H9 (cell line): ENCODE measurements around the gene FBXL15. TPM values are rescaled to one million over a fixed set of nuclear protein-coding genes. Genes with fewer than 3 reads are reported as not detected.

Experiments used
- DNase-seq: peaks from one replicate; pipeline ENCODE4 v3.0.0-alpha.2; 2017
- H2AFZ ChIP-seq: one replicate; pipeline ENCODE4 v1.6.1; 2013; ENCODE audit warnings: mild to moderate bottlenecking, low read length, control low read depth, moderate library complexity
- H2AK5ac ChIP-seq: 2 replicates; pipeline ENCODE4 v1.6.1; 2013; ENCODE audit warnings: low read length, control low read depth, mixed read lengths; ENCODE audit not compliant: insufficient read length
- H2BK120ac ChIP-seq: one replicate; pipeline ENCODE4 v1.6.1; 2013; ENCODE audit warnings: low read depth, mild to moderate bottlenecking, low read length, control low read depth, inconsistent platforms; ENCODE audit not compliant: poor library complexity, severe bottlenecking
- H2BK12ac ChIP-seq: 2 replicates; pipeline ENCODE4 v1.6.1; 2013; ENCODE audit warnings: low read length, control low read depth, mixed read lengths, low read depth; ENCODE audit not compliant: insufficient read length
- H2BK15ac ChIP-seq: 2 replicates; pipeline ENCODE4 v1.6.1; 2013; ENCODE audit warnings: low read depth, low read length, control low read depth
- H2BK20ac ChIP-seq: one replicate; pipeline ENCODE4 v1.6.1; 2013; ENCODE audit warnings: low read depth, mild to moderate bottlenecking, low read length, control low read depth, inconsistent platforms; ENCODE audit not compliant: poor library complexity, severe bottlenecking
- H2BK5ac ChIP-seq: 2 replicates; pipeline ENCODE4 v1.6.1; 2013; ENCODE audit warnings: low read length, control low read depth, mixed read lengths; ENCODE audit not compliant: insufficient read length
- H3K14ac ChIP-seq: 2 replicates; pipeline ENCODE4 v1.6.1; 2013; ENCODE audit warnings: low read length, control low read depth; ENCODE audit not compliant: insufficient read depth
- H3K18ac ChIP-seq: 2 replicates; pipeline ENCODE4 v1.6.1; 2013; ENCODE audit warnings: low read depth, mild to moderate bottlenecking, mixed read lengths, low read length, control low read depth; ENCODE audit not compliant: insufficient read length
- H3K23ac ChIP-seq: 2 replicates; pipeline ENCODE4 v1.6.1; 2013; ENCODE audit warnings: low read length, control low read depth, mixed read lengths, low read depth; ENCODE audit not compliant: insufficient read length
- H3K23me2 ChIP-seq: 2 replicates; pipeline ENCODE4 v1.6.1; 2013; ENCODE audit warnings: low read depth, mild to moderate bottlenecking, mixed read lengths, low read length, control low read depth; ENCODE audit not compliant: insufficient read length, poor library complexity, severe bottlenecking
- H3K27ac ChIP-seq: 2 replicates; pipeline ENCODE4 v1.5.1; 2013; ENCODE audit warnings: low read length, control low read depth, mixed read lengths, low read depth; ENCODE audit not compliant: insufficient read length
- H3K27me3 ChIP-seq: 2 replicates; pipeline ENCODE4 v1.6.1; 2013; ENCODE audit warnings: low read length, control low read depth, inconsistent platforms; ENCODE audit not compliant: insufficient read depth
- H3K4ac ChIP-seq: 2 replicates; pipeline ENCODE4 v1.6.1; 2013; ENCODE audit warnings: low read depth, mild to moderate bottlenecking, control low read depth, inconsistent platforms, low read length, moderate library complexity
- H3K4me1 ChIP-seq: 2 replicates; pipeline ENCODE4 v1.6.1; 2013; ENCODE audit warnings: low read length, control low read depth, inconsistent platforms; ENCODE audit not compliant: insufficient read depth
- H3K4me2 ChIP-seq: 2 replicates; pipeline ENCODE4 v1.6.1; 2013; ENCODE audit warnings: low read length, control low read depth, mixed read lengths; ENCODE audit not compliant: insufficient read length, insufficient read depth
- H3K56ac ChIP-seq: 2 replicates; pipeline ENCODE4 v1.6.1; 2013; ENCODE audit warnings: low read depth, mild to moderate bottlenecking, mixed read lengths, low read length, control low read depth; ENCODE audit not compliant: insufficient read length
- H3K79me1 ChIP-seq: 2 replicates; pipeline ENCODE4 v1.6.1; 2013; ENCODE audit warnings: low read depth, mild to moderate bottlenecking, moderate library complexity, low read length, control low read depth, inconsistent platforms; ENCODE audit not compliant: insufficient read depth, poor library complexity, severe bottlenecking
- H3K79me2 ChIP-seq: 2 replicates; pipeline ENCODE4 v1.6.1; 2013; ENCODE audit warnings: low read length, control low read depth, inconsistent platforms; ENCODE audit not compliant: insufficient read depth
- H3K9ac ChIP-seq: 2 replicates; pipeline ENCODE4 v1.6.1; 2013; ENCODE audit warnings: low read length, control low read depth, mixed read lengths; ENCODE audit not compliant: insufficient read length; ENCODE audit errors: extremely low read depth
- H3K9me3 ChIP-seq: one replicate; pipeline ENCODE4 v1.6.1; 2013; ENCODE audit warnings: low read depth, low read length, inconsistent platforms; ENCODE audit not compliant: control insufficient read depth
- H3T11ph ChIP-seq: one replicate; pipeline ENCODE4 v1.6.1; 2013; ENCODE audit warnings: mild to moderate bottlenecking, low read length, control low read depth, inconsistent platforms
- H4K20me1 ChIP-seq: one replicate; pipeline ENCODE4 v1.6.1; 2013; ENCODE audit not compliant: control insufficient read depth, insufficient read length, insufficient read depth
- H4K5ac ChIP-seq: 2 replicates; pipeline ENCODE4 v1.6.1; 2013; ENCODE audit warnings: low read depth, mild to moderate bottlenecking, mixed read lengths, low read length, control low read depth; ENCODE audit not compliant: insufficient read length
- H4K8ac ChIP-seq: replicated peaks from 2 replicates; pipeline ENCODE4 v1.6.1; 2013; ENCODE audit warnings: low read length, control low read depth, mixed read lengths, low read depth; ENCODE audit not compliant: insufficient read length
- H4K91ac ChIP-seq: 2 replicates; pipeline ENCODE4 v1.6.1; 2013; ENCODE audit warnings: low read depth, mild to moderate bottlenecking, moderate library complexity, mixed read lengths, low read length, control low read depth; ENCODE audit not compliant: insufficient read length
- H3K27ac Mint-ChIP-seq, 3 experiments: 2 replicates in 2 of 3; 3 replicates in 1 of 3; pipeline ENCODE4 v1.8.0; 2020 to 2021; ENCODE audit warnings: mixed read lengths in 3 of 3, mild to moderate bottlenecking in 1 of 3, moderate library complexity in 1 of 3
- H3K27me3 Mint-ChIP-seq: 2 replicates; pipeline ENCODE4 v1.8.0; 2021; ENCODE audit warnings: low read depth, mild to moderate bottlenecking, moderate library complexity, mixed read lengths
- H3K36me3 Mint-ChIP-seq, 3 experiments: 2 replicates in 2 of 3; 3 replicates in 1 of 3; pipeline ENCODE4 v1.8.0; 2020 to 2021; ENCODE audit warnings: low read depth in 3 of 3, mixed read lengths in 3 of 3; ENCODE audit not compliant: insufficient read depth in 1 of 3
- H3K4me1 Mint-ChIP-seq, 2 experiments: 2 replicates each; pipeline ENCODE4 v1.8.0; 2020; ENCODE audit warnings: mixed read lengths in 2 of 2
- H3K4me3 Mint-ChIP-seq, 2 experiments: 2 replicates in 1 of 2; 3 replicates in 1 of 2; pipeline ENCODE4 v1.8.0; 2020 to 2021; ENCODE audit warnings: mild to moderate bottlenecking in 2 of 2, mixed read lengths in 2 of 2, moderate library complexity in 1 of 2
- H3K9me3 Mint-ChIP-seq, 2 experiments: 2 replicates in 1 of 2; 3 replicates in 1 of 2; pipeline ENCODE4 v1.8.0; 2020; ENCODE audit warnings: mild to moderate bottlenecking in 2 of 2, mixed read lengths in 2 of 2, moderate library complexity in 1 of 2
- WGBS: extraction: QIAGEN DNeasy Blood & Tissue Kit; methylation state at CpG from one replicate; pipeline ENCODE4 v1.1.7; 2013; ENCODE audit warnings: missing lambda C conversion rate, low lambda C conversion rate, mixed read lengths; ENCODE audit not compliant: insufficient read length; ENCODE audit errors: extremely low coverage; 5-methylcytosine and 5-hydroxymethylcytosine counted together
- total RNA-seq: library from RNA; stranded (reverse); gene quantifications from 2 replicates; pipeline ENCODE4 v1.2.1, GENCODE V29; 2021
- TF ChIP-seq, protein P1 (sequence below): fragments of 200-600 bp; sonication (generic); conservative IDR thresholded peaks from 3 replicates; pipeline ENCODE4 v1.8.0; 2021; ENCODE audit warnings: antibody characterized with exemption, mild to moderate bottlenecking

Gene FBXL15
- total RNA-seq, 1 experiment from 2014 or later = 9.1 TPM

DNA sequence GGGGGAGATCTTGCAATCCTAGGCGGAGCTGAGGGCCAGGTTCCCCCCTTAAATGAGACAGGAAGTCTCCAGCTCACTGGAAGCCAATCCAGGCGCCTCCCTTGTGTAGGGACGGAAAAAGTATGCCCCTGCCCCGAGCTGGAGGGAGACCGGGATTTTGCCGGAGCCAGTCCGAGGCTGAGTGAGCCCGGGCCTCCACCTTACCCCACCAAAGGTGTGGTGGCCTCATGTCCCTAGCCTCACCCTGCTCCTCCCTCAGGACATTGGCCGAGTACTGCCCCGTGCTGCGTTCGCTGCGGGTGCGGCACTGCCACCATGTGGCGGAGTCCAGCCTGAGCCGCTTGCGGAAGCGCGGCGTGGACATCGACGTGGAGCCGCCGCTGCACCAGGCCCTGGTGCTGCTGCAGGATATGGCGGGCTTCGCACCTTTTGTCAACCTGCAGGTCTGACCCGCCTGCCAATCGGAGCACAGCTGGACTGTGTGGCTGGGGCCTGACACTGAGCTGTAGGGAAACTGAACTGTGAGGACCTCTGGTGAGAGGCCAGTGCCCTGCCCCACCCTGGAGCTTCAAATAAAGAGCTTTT, 2.0 kb downstream of the FBXL15 start:
- no peaks in the 10 kb centered on the region for H3K79me2 ChIP-seq
- no peak overlapping the region for H2AFZ ChIP-seq
- no peak overlapping the region for H3K56ac ChIP-seq
- H3K36me3 Mint-ChIP-seq = peaks cover 6 to 17% (median 16%) of the 10 kb centered on the region in 3 experiments; a peak in 5 of 7 replicates
- no peak overlapping the region for H3K27ac ChIP-seq
- peak overlapping the region; percentile 74 for H3K4me2 ChIP-seq
- no peak overlapping the region for H3T11ph ChIP-seq
- no peak overlapping the region for H2BK12ac ChIP-seq
- H3K23me2 ChIP-seq = peaks cover 35% of the 10 kb centered on the region
- H2AK5ac ChIP-seq = no peak overlapping the region
- H3K23ac ChIP-seq = no peak overlapping the region
- no peaks in the 10 kb centered on the region for H4K20me1 ChIP-seq
- H4K8ac ChIP-seq = no peak overlapping the region
- no peak overlapping the region for H2BK120ac ChIP-seq
- H2BK15ac ChIP-seq = no peak overlapping the region
- H2BK5ac ChIP-seq = no peak overlapping the region
- no peaks in the 10 kb centered on the region; a peak in 1 of 5 replicates for H3K9me3 Mint-ChIP-seq
- TF ChIP-seq, protein P1, sequence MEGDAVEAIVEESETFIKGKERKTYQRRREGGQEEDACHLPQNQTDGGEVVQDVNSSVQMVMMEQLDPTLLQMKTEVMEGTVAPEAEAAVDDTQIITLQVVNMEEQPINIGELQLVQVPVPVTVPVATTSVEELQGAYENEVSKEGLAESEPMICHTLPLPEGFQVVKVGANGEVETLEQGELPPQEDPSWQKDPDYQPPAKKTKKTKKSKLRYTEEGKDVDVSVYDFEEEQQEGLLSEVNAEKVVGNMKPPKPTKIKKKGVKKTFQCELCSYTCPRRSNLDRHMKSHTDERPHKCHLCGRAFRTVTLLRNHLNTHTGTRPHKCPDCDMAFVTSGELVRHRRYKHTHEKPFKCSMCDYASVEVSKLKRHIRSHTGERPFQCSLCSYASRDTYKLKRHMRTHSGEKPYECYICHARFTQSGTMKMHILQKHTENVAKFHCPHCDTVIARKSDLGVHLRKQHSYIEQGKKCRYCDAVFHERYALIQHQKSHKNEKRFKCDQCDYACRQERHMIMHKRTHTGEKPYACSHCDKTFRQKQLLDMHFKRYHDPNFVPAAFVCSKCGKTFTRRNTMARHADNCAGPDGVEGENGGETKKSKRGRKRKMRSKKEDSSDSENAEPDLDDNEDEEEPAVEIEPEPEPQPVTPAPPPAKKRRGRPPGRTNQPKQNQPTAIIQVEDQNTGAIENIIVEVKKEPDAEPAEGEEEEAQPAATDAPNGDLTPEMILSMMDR = peak; percentile 81
- DNase-seq = peak; percentile 90
- H3K27ac Mint-ChIP-seq = no peak overlapping the region
- H2BK20ac ChIP-seq = no peak overlapping the region
- no peak overlapping the region for H3K9ac ChIP-seq
- WGBS = no CpG with 5 or more reads among the region's 28 CpGs
- H3K4me1 ChIP-seq = peaks cover 2% of the 10 kb centered on the region; the same call in 1 of the 2 replicates
- H3K27me3 Mint-ChIP-seq = peaks cover 18% of the 10 kb centered on the region
- no peaks in the 10 kb centered on the region for H3K27me3 ChIP-seq
- H3K79me1 ChIP-seq = no peaks in the 10 kb centered on the region
- H3K4me1 Mint-ChIP-seq = peaks cover 16 to 24% of the 10 kb centered on the region in 2 experiments
- no peak overlapping the region for H4K5ac ChIP-seq
- no peaks in the 10 kb centered on the region for H3K9me3 ChIP-seq
- no peak overlapping the region for H4K91ac ChIP-seq
- no peak overlapping the region for H3K4ac ChIP-seq
- H3K4me3 Mint-ChIP-seq = peak overlapping the region; percentile 92 to 97
- no peak overlapping the region for H3K14ac ChIP-seq
- H3K18ac ChIP-seq = no peak overlapping the region
